ENCODE results near the gene MZB1. TPM values are rescaled to one million over a fixed set of nuclear protein-coding genes. Genes with fewer than 3 reads are reported as not detected.

Gene MZB1
- not detected in 2 replicates for total RNA-seq

GRCh38 chr5:139389701-139390638 lies at the start of gene MZB1:
TSS of gene MZB1 (minus strand) at chr5:139389913. CDS start at chr5:139389856, 57 bp downstream.

GRCh38 chr5:139439013-139439903 lies 49.5 kb upstream of the MZB1 start, which contains the start of gene DNAJC18:
TSS of gene DNAJC18 (minus strand) at chr5:139439525. CDS start at chr5:139439445, 80 bp downstream.

GRCh38 chr5:139403787-139404483 lies 14.2 kb upstream of the MZB1 start, which contains the start of gene SPATA24:
TSS of gene SPATA24 (minus strand) at chr5:139404089. CDS start at chr5:139404060, 29 bp downstream.

DNA sequence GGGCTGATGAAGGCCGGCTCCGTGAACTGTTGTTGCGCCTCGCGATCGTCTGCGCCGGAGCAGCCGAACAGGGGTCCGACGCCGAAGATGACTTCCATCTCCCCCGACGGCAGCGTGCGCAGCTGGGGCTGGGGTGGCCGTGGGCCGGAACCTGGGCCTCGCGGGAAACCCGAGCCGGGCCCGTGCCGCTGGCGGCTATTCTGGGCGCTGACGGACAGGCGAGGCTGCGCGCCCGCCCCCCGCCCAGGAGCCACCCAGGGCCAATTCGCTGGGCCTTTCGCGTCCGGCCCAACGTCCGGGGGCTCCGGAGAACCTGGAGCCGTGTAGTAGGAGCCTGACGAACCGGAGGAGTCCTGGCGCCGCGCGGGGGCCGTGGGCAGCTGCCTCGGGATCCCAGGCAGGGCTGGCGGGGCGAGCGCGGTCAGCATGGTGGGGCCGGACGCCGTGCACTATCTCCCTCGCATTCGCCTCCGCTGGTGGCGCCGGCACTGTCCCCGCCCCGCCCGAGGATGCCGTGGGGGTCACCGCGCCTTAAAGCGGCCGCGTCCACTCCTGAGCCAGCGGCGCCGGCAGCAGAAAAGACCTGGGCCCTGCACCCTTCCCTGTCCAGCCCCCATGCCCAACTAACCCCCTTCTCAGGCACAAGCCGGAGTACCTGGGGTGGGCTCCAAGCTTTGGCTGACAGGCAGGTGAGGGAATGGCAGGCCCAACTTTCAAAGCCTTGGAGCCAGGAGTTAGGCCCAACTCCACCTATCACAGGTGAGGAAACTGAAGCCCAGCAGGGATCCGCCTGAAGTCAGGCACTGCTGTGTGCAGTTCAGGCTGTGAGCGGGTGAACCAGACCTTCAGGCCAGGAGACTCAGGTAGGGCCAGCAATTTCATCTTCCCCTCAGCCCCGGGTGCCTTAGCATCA lies 5.2 kb upstream of the MZB1 start, which contains the start of gene PROB1:
Gene PROB1, minus strand, starts transcription at position 451 of the 913 bp plus-strand sequence. Its CDS starts 23 bp downstream, at position 428.

GRCh38 chr5:139383275-139383992 lies 6.3 kb downstream of the MZB1 start, which contains the start of gene SLC23A1:
TSS of gene SLC23A1 (minus strand) at chr5:139383297. CDS start at chr5:139383253, 44 bp downstream.

GRCh38 chr5:139341689-139342422 lies 47.9 kb downstream of the MZB1 start, which contains the start of gene PAIP2:
TSS of gene PAIP2 (plus strand) at chr5:139341854. CDS start at chr5:139363785, 21,931 bp downstream.

Other genes starting within 250 kb of the MZB1 start
- 93.1 and 188 TPM in 2 replicates for gene SIL1, start 191.5 kb downstream of the MZB1 start, total RNA-seq
- 232 and 333 TPM in 2 replicates for gene MATR3, start 96.2 kb downstream of the MZB1 start, total RNA-seq
- 56.3 and 60.0 TPM in 2 replicates for gene PAIP2, start 48.1 kb downstream of the MZB1 start, total RNA-seq
- not detected in 2 replicates for gene SLC23A1, start 6.6 kb downstream of the MZB1 start, total RNA-seq
- gene PROB1, start 5.2 kb upstream of the MZB1 start, total RNA-seq = 0.59 and 0.78 TPM in 2 replicates
- 2.3 and 4.2 TPM in 2 replicates for gene SPATA24, start 14.2 kb upstream of the MZB1 start, total RNA-seq
- gene DNAJC18, start 49.6 kb upstream of the MZB1 start, total RNA-seq = 12.5 and 13.4 TPM in 2 replicates
- gene ECSCR, start 72.8 kb upstream of the MZB1 start, total RNA-seq = 0.30 and 0.74 TPM in 2 replicates
- gene SMIM33, start 81.1 kb upstream of the MZB1 start, total RNA-seq = not detected in 2 replicates
- gene STING1, start 92.8 kb upstream of the MZB1 start, total RNA-seq = 12.5 and 14.2 TPM in 2 replicates
- gene UBE2D2, start 171.4 kb upstream of the MZB1 start, total RNA-seq = 42.2 and 52.9 TPM in 2 replicates

All from smooth muscle cell of the umbilical artery (primary cell).